H1 (cell line): ENCODE measurements around the gene WDR1. TPM values are rescaled to one million over a fixed set of nuclear protein-coding genes. Genes with fewer than 3 reads are reported as not detected.

Experiments used
- CBX5 ChIP-seq: fragments of 300-800, 300-1000 bp; sonication (generic); IDR thresholded peaks from 2 replicates; pipeline ENCODE4 v1.7.1; 2016; ENCODE audit warnings: antibody characterized with exemption, low read length, low read depth
- FOSL1 ChIP-seq: IDR thresholded peaks from 2 replicates; pipeline ENCODE4 v1.6.1; 2011; ENCODE audit warnings: mild to moderate bottlenecking, low read depth, low read length, moderate library complexity; ENCODE audit not compliant: insufficient read depth
- KDM5A ChIP-seq: fragments of 200-600 bp; IDR thresholded peaks from 2 replicates; pipeline ENCODE4 v1.7.1; 2012; ENCODE audit warnings: mild to moderate bottlenecking, low read length, inconsistent platforms, mixed read lengths
- POLR2A ChIP-seq, 2 experiments: IDR thresholded peaks; 1 replicate in 1 of 2; 2 replicates in 1 of 2; pipeline ENCODE4 v1.6.1; 2011; ENCODE audit warnings: low read depth in 2 of 2, low read length in 2 of 2, mild to moderate bottlenecking in 2 of 2; ENCODE audit errors: control extremely low read depth in 1 of 2
- RAD21 ChIP-seq, 2 experiments: IDR thresholded peaks in 1 of 2; conservative IDR thresholded peaks in 1 of 2; 2 replicates each; pipeline ENCODE4 v1.6.1; 2011; ENCODE audit warnings: low read depth in 2 of 2, low read length in 2 of 2, improper control_type of control experiment in 1 of 2, inconsistent platforms in 1 of 2, mild to moderate bottlenecking in 1 of 2, moderate library complexity in 1 of 2
- SP1 ChIP-seq: IDR thresholded peaks from 2 replicates; pipeline ENCODE4 v1.6.1; 2011; ENCODE audit warnings: low read depth, low read length
- TBP ChIP-seq: IDR thresholded peaks from 2 replicates; pipeline ENCODE4 v1.6.1; 2011; ENCODE audit warnings: low read depth, low read length, improper control_type of control experiment
- TCF12 ChIP-seq: IDR thresholded peaks from 2 replicates; pipeline ENCODE4 v1.6.1; 2011; ENCODE audit warnings: low read depth, mild to moderate bottlenecking, low read length
- polyA plus RNA-seq, 7 experiments: library from polyadenylated mRNA; depleted of rRNA in 3 of 7; stranded (reverse) in 5 of 7; unstranded in 2 of 7; fragments of >200 nt in 5 of 7; fragments of 200-250 nt in 2 of 7; gene quantifications; 1 replicate in 5 of 7; 2 replicates in 1 of 7; 4 replicates in 1 of 7; pipeline versions ENCODE4 v1.2.1 to v1.2.3, GENCODE V29; 2011 to 2013; ENCODE audit warnings: missing spikeins in 2 of 7, mixed read lengths in 2 of 7
- total RNA-seq: library from RNA; stranded (reverse); fragmentation: NEBNext Ultra II Directional; extraction: Animal tissue kit (Norgen Biotek cat#: 25700); gene quantifications from 2 replicates; pipeline ENCODE4 v1.2.1, GENCODE V29; 2021
- TF ChIP-seq, protein P1 (sequence below): fragments of 300-600 bp; sonication (generic); IDR thresholded peaks from 2 replicates; pipeline ENCODE4 v1.7.1; 2012; ENCODE audit warnings: low read length, moderate library complexity, mild to moderate bottlenecking, inconsistent platforms; ENCODE audit not compliant: insufficient replicate concordance

The WDR1 gene
- total and polyA plus RNA-seq, 2 of the 8 experiments (the other 6 are each of a cell fraction or from before 2014, with no cell fraction given), result 315 to 377 TPM

DNA sequence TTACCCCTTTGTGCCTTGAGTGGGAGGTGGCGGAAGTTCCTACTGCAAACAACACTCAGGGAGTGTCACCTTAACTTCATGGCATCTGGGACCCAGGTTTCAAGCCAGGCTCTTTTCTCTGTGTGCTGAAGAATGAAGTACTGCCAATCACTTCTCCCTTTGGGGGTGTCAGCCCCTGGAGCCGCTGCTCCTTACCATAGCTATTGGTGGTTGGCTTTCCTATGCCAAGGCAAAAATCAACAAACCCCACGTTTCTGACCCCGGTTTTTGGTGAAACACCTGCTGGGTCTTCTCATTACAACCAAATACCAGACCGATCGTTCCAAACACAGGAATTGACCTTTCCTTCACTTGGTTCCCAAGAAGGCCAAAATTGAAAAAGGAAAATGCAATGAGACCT, 75.6 kb downstream of the WDR1 start (continued):
- TF ChIP-seq, protein P1, sequence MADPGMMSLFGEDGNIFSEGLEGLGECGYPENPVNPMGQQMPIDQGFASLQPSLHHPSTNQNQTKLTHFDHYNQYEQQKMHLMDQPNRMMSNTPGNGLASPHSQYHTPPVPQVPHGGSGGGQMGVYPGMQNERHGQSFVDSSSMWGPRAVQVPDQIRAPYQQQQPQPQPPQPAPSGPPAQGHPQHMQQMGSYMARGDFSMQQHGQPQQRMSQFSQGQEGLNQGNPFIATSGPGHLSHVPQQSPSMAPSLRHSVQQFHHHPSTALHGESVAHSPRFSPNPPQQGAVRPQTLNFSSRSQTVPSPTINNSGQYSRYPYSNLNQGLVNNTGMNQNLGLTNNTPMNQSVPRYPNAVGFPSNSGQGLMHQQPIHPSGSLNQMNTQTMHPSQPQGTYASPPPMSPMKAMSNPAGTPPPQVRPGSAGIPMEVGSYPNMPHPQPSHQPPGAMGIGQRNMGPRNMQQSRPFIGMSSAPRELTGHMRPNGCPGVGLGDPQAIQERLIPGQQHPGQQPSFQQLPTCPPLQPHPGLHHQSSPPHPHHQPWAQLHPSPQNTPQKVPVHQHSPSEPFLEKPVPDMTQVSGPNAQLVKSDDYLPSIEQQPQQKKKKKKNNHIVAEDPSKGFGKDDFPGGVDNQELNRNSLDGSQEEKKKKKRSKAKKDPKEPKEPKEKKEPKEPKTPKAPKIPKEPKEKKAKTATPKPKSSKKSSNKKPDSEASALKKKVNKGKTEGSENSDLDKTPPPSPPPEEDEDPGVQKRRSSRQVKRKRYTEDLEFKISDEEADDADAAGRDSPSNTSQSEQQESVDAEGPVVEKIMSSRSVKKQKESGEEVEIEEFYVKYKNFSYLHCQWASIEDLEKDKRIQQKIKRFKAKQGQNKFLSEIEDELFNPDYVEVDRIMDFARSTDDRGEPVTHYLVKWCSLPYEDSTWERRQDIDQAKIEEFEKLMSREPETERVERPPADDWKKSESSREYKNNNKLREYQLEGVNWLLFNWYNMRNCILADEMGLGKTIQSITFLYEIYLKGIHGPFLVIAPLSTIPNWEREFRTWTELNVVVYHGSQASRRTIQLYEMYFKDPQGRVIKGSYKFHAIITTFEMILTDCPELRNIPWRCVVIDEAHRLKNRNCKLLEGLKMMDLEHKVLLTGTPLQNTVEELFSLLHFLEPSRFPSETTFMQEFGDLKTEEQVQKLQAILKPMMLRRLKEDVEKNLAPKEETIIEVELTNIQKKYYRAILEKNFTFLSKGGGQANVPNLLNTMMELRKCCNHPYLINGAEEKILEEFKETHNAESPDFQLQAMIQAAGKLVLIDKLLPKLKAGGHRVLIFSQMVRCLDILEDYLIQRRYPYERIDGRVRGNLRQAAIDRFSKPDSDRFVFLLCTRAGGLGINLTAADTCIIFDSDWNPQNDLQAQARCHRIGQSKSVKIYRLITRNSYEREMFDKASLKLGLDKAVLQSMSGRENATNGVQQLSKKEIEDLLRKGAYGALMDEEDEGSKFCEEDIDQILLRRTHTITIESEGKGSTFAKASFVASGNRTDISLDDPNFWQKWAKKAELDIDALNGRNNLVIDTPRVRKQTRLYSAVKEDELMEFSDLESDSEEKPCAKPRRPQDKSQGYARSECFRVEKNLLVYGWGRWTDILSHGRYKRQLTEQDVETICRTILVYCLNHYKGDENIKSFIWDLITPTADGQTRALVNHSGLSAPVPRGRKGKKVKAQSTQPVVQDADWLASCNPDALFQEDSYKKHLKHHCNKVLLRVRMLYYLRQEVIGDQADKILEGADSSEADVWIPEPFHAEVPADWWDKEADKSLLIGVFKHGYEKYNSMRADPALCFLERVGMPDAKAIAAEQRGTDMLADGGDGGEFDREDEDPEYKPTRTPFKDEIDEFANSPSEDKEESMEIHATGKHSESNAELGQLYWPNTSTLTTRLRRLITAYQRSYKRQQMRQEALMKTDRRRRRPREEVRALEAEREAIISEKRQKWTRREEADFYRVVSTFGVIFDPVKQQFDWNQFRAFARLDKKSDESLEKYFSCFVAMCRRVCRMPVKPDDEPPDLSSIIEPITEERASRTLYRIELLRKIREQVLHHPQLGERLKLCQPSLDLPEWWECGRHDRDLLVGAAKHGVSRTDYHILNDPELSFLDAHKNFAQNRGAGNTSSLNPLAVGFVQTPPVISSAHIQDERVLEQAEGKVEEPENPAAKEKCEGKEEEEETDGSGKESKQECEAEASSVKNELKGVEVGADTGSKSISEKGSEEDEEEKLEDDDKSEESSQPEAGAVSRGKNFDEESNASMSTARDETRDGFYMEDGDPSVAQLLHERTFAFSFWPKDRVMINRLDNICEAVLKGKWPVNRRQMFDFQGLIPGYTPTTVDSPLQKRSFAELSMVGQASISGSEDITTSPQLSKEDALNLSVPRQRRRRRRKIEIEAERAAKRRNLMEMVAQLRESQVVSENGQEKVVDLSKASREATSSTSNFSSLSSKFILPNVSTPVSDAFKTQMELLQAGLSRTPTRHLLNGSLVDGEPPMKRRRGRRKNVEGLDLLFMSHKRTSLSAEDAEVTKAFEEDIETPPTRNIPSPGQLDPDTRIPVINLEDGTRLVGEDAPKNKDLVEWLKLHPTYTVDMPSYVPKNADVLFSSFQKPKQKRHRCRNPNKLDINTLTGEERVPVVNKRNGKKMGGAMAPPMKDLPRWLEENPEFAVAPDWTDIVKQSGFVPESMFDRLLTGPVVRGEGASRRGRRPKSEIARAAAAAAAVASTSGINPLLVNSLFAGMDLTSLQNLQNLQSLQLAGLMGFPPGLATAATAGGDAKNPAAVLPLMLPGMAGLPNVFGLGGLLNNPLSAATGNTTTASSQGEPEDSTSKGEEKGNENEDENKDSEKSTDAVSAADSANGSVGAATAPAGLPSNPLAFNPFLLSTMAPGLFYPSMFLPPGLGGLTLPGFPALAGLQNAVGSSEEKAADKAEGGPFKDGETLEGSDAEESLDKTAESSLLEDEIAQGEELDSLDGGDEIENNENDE, result no peak
- TF ChIP-seq RAD21 (IDR thresholded peaks at IDR 0.05 in 1 of 2, conservative IDR thresholded peaks at IDR 0.05 in 1 of 2; ENCODE audit: low read depth in 2 of 2, low read length in 2 of 2) (no peak), SP1 (no peak), CBX5 (no peak), POLR2A (IDR thresholded peaks at IDR 0.05; ENCODE audit: control extremely low read depth in 1 of 2, low read depth in 2 of 2, low read length in 2 of 2) (no peak), TBP (no peak), FOSL1 (no peak), TCF12 (no peak), KDM5A (no peak)
